Heart left ventricle (tissue), 13 donors: ENCODE results near the gene LCLAT1.

Experiments used
- POLR2A ChIP-seq, 2 donors: fragments of 450-650 bp; IDR thresholded peaks; one replicate each; pipeline ENCODE4 v1.6.1; 2017; ENCODE audit warnings: antibody characterized with exemption in 2 of 2, mild to moderate bottlenecking in 2 of 2, moderate library complexity in 2 of 2
- TF ChIP-seq, protein P1 (sequence below), 12 donors: fragments of 200-600 bp; sonication (generic) in 4 of 12; IDR thresholded peaks; one replicate each; pipeline versions ENCODE4 v1.5.0 to v1.8.0; 2018 to 2022; ENCODE audit warnings: antibody characterized with exemption in 12 of 12, mild to moderate bottlenecking in 5 of 12
- donor health status: ischemic (EF 13 %, LVEDD 7.1; RV severe dilation, severe dysfunction).
- donor health status: DM: no; HTN: yes; CAD: no.
- donor health status: DM: no; HTN: no; CAD: no.
- donor health status: ischemic (EF 25% LVEDD 6.9; RV normal size, moderate dysfunction).
- donor health status: ischemic (EF 25% LVEDD 5.7; RV mildly dilated, moderate dysfunction).
- donor health status: ischemic (EF 35%, LVEDD 5.7; RV mildly dilated, moderate dysfunction).
- donor health status: nonischemic (EF 11% LVEDD 7.7; RV severe dilation, severe dysfunction).
- donor health status: DM: yes; HTN: yes; CAD: no.
- donor health status: PGD.
- donor health status: ischemic (EF 29% LVEDD 5.4; RV normal size, mild dysfunction).
- donor health status: nonischemic (EF 23%, LVEDD 6.1; RV moderate dilation, normal function).

DNA sequence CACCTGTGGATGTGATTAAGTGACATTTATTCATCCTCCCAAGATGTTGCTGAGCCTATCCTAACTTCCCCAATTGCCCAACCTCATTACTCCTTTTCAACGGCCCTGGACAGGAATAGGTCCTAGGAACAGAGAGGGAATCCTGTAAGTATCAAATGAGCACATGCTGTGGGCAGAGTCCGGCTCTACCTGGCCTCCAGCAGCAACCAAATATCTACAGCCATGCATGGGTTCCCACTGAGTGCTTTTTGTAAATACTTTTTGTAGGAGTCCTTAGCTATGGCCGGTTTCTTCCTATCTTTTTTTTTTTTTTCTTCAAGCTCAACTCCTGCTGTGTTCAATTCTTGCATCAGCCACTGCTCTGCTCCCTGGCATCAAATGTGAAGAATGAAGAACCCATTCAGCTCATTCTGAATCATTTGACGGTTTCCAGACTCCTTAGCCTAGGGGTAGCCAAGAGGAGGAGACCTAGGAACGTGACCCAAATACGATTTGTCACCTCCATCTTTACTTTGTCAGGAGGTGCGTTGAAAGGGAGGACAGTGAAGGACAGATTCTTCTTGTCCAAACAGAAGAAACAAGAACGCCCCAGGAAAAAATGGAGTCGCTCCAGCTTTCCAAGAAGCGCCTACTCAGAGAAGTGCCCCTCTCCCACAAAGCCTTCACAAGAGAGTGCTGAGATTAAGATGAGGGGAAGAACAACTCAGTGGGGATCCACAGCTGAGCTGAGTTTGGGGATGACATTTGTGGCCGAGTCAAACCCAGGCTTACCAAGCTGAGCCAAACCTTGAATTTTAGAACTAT lies 46.7 kb upstream of the LCLAT1 start:
- TF ChIP-seq, protein P1, sequence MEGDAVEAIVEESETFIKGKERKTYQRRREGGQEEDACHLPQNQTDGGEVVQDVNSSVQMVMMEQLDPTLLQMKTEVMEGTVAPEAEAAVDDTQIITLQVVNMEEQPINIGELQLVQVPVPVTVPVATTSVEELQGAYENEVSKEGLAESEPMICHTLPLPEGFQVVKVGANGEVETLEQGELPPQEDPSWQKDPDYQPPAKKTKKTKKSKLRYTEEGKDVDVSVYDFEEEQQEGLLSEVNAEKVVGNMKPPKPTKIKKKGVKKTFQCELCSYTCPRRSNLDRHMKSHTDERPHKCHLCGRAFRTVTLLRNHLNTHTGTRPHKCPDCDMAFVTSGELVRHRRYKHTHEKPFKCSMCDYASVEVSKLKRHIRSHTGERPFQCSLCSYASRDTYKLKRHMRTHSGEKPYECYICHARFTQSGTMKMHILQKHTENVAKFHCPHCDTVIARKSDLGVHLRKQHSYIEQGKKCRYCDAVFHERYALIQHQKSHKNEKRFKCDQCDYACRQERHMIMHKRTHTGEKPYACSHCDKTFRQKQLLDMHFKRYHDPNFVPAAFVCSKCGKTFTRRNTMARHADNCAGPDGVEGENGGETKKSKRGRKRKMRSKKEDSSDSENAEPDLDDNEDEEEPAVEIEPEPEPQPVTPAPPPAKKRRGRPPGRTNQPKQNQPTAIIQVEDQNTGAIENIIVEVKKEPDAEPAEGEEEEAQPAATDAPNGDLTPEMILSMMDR (IDR thresholded peaks at IDR 0.05): no peak
- TF ChIP-seq POLR2A (IDR thresholded peaks at IDR 0.05): no peak
